ENCODE measurements around the gene PWWP2B.

Gene PWWP2B

DNA sequence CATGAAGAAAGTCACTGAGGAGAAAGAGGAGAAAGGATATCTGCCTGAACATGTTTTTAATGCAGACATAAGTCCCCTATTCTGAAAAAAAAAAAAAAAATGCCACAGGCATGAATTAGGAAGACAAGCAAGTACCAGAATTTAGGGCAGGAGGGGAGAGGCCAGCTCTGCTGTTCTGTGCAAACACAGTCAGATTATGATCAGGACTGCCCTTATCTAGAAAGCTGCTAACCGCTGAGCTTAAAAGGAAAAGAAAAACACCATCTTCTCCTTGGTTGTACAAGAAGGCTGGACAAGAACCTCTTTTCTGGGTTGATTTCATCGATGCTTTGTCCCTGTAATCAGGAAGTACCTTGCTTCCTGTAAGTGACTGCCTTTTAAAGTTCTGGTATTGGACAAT lies 15.3 kb upstream of the PWWP2B start:
- DNase-seq (ENCODE audit: low read depth), result no peak
- no peak overlapping the region for H3K4me3 ChIP-seq (ENCODE audit: low read depth, low read length)
- no peak for TF ChIP-seq MYC (IDR thresholded peaks at IDR 0.05; ENCODE audit: low read depth, low read length)

DNA sequence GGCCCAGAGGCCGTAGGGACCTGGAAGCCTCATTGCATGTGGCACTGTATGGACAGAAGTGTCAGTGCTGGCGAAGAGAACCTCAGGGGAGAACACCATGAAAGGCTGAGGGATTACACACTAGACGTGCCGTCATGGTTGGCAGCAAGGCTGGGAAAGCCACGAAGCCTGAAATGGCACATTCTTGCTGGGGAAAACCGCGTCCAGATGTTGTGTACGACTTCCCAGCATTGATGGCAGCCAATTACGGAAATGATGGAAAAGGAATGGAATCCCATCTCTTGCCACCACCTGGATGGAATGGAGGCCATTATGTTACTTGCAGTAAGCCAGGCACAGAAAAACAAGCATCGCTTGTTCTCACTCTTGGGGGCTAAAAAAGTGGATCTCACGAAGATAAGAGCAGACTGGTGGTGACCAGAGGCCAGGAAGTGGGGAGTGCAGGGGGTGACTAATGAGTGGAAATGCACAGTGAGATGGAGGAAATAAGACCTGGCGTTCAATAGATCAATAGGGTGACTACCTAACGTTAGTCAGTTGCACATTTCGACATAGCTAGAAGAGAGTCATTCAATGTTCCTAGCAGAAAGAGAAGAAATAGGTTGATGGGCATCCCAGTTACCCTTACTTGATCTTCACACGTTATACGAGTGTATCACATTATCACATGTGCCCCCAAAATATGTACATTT lies 14.6 kb upstream of the PWWP2B start:
- DNase-seq (ENCODE audit: low read depth), result peak; percentile 46
- no peak overlapping the region for H3K4me3 ChIP-seq (ENCODE audit: low read depth, low read length)
- TF ChIP-seq POLR2A (IDR thresholded peaks at IDR 0.05; ENCODE audit: extremely low read depth, insufficient read length), result no peak
- TF ChIP-seq MYC (IDR thresholded peaks at IDR 0.05; ENCODE audit: low read depth, low read length), result no peak
- TF ChIP-seq, protein P1, sequence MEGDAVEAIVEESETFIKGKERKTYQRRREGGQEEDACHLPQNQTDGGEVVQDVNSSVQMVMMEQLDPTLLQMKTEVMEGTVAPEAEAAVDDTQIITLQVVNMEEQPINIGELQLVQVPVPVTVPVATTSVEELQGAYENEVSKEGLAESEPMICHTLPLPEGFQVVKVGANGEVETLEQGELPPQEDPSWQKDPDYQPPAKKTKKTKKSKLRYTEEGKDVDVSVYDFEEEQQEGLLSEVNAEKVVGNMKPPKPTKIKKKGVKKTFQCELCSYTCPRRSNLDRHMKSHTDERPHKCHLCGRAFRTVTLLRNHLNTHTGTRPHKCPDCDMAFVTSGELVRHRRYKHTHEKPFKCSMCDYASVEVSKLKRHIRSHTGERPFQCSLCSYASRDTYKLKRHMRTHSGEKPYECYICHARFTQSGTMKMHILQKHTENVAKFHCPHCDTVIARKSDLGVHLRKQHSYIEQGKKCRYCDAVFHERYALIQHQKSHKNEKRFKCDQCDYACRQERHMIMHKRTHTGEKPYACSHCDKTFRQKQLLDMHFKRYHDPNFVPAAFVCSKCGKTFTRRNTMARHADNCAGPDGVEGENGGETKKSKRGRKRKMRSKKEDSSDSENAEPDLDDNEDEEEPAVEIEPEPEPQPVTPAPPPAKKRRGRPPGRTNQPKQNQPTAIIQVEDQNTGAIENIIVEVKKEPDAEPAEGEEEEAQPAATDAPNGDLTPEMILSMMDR (IDR thresholded peaks at IDR 0.05; ENCODE audit: low read depth, low read length), result no peak
- TF ChIP-seq, protein P2, sequence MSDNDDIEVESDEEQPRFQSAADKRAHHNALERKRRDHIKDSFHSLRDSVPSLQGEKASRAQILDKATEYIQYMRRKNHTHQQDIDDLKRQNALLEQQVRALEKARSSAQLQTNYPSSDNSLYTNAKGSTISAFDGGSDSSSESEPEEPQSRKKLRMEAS (IDR thresholded peaks at IDR 0.05; ENCODE audit: low read depth, low read length), result no peak

DNA sequence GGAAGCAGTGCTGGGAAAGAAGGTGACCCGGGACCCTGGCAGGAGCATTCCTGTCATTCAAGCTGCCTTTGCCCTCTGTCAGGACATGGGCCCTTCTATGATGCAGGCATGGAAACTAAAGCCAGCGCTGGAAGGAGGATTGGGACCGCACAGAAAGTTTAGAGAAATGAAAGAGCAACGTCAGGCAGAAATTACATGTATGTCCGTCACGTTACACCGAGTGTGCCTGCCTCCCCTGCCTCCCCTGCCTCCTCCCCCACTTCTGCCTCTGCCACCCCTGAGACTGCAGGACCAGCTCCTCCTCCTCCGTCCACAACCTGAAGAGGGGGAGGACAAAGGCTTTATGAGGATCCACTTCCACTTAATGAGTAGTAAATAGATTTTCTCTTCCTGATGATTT lies 13.9 kb upstream of the PWWP2B start:
- DNase-seq (ENCODE audit: low read depth), result peak; percentile 75

DNA sequence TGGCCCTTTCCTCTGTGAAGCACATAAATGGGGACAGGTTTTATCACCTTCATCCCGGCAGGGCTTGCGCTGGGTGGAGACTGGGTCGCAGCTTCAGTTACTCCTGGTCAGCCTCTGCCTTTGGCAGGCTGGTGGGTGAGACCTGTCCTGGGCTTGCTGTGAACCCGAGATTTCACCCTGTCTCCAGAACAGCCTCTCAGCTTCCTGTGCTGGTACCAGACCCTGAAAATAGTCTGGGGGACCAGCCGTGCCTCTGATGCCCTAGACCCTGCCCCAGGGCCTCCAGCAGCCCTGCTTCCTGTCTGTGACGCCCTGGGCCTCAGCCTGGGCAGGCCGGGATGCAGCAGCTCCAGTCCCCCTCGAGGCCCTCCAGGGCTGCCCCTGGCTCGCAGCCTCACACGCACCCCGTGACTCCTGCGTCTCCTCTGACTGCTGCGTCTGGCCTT lies 13.2 kb upstream of the PWWP2B start:
- TF ChIP-seq, protein P2 (IDR thresholded peaks at IDR 0.05; ENCODE audit: low read depth, low read length), result no peak
- TF ChIP-seq, protein P1 (IDR thresholded peaks at IDR 0.05; ENCODE audit: low read depth, low read length), result no peak
- TF ChIP-seq POLR2A (IDR thresholded peaks at IDR 0.05; ENCODE audit: extremely low read depth, insufficient read length) (no peak), MYC (IDR thresholded peaks at IDR 0.05; ENCODE audit: low read depth, low read length) (no peak)
- no peak for DNase-seq (ENCODE audit: low read depth)
- no peak overlapping the region for H3K4me3 ChIP-seq (ENCODE audit: low read depth, low read length)

More for the DNA sequence above, 13.9 kb upstream of the PWWP2B start:
- H3K4me3 ChIP-seq (ENCODE audit: low read depth, low read length), result no peak overlapping the region
- TF ChIP-seq, protein P1 (IDR thresholded peaks at IDR 0.05; ENCODE audit: low read depth, low read length), result no peak
- TF ChIP-seq, protein P2 (IDR thresholded peaks at IDR 0.05; ENCODE audit: low read depth, low read length), result peak; percentile 4; the same call in 1 of the 2 replicates

DNA sequence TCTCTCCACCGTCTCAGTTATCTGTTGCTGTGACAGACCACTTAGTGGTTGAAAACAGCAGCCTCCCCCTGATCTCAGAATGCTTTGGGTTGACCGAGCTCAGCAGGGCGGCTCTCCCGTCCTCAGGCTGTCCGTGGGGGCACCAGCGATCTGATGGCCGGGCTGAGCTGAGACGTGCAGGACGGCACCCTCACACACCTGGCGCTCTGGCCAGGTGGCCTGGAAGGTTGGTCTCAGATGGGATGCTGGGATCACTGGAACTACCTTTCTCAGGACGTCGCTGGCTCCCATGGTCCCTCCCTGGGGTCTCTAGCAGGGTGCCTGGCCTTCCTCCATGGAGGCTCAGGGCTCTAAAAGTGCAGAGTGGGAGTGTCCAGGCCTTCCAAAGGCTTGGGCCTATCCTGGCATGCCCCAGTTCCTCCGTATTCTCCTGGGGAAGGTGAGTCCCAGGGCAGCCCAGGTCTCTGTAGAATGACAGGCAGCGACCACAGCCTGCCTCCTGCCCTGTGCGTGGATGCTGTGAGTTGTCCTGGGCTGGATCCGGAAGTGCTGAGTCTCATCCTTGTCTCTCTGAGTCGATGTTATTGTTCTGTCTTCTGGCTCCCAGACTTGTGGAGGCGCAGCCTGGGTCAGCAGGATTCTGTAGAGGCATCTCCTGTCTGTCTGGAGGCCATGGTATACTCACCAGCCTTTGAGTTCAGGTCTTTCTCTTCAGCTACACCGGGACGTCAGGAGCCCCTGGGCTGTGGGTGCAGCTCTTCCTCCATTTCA lies 12.2 kb upstream of the PWWP2B start:
- TF ChIP-seq, protein P2 (IDR thresholded peaks at IDR 0.05; ENCODE audit: low read depth, low read length), result no peak
- no peak for DNase-seq (ENCODE audit: low read depth)
- H3K4me3 ChIP-seq (ENCODE audit: low read depth, low read length), result no peak overlapping the region

DNA sequence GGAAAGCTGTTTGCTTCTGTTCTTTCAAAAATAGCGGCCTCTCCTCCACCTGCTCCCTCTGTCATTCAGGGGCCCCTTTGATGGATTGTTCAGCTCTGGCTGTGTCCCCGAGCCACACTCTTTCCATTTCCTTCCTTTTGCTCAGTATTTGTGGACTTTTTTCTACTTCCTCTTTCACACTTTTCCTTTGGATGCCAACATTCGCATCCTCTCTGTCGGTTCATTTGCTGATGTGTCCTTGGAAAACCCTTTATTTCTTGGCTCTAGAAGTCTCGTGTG lies 11.7 kb upstream of the PWWP2B start:
- DNase-seq (ENCODE audit: low read depth), result no peak
- TF ChIP-seq, protein P2 (IDR thresholded peaks at IDR 0.05; ENCODE audit: low read depth, low read length), result no peak
- TF ChIP-seq POLR2A (IDR thresholded peaks at IDR 0.05; ENCODE audit: extremely low read depth, insufficient read length) (no peak), MYC (IDR thresholded peaks at IDR 0.05; ENCODE audit: low read depth, low read length) (no peak)
- TF ChIP-seq, protein P1 (IDR thresholded peaks at IDR 0.05; ENCODE audit: low read depth, low read length), result no peak
- H3K4me3 ChIP-seq (ENCODE audit: low read depth, low read length), result no peak overlapping the region

Measured in NB4 (cell line).